Neural progenitor cell (in vitro differentiated cells): ENCODE measurements around the gene ZC2HC1C.

ENCODE experiments used
- CTCF ChIP-seq: fragments of 200-600 bp; sonication (generic); IDR thresholded peaks from 2 replicates; pipeline ENCODE4 v1.5.1; 2017; ENCODE audit warnings: antibody characterized with exemption, mild to moderate bottlenecking
- EZH2 ChIP-seq: fragments of 200-600 bp; sonication (generic); IDR thresholded peaks from 2 replicates; pipeline ENCODE4 v1.6.1; 2017; ENCODE audit warnings: antibody characterized with exemption, mild to moderate bottlenecking, moderate library complexity
- EZH2phosphoT487 ChIP-seq: fragments of 200-600 bp; sonication (generic); IDR thresholded peaks from 2 replicates; pipeline ENCODE4 v1.6.1; 2017; ENCODE audit warnings: antibody characterized with exemption

GRCh38 chr14:75063491-75064204 is 5.8 kb upstream of the ZC2HC1C start, which contains the start of gene ACYP1:
- TF ChIP-seq CTCF, result peak; percentile 15
- TF ChIP-seq EZH2, result no peak
- TF ChIP-seq EZH2phosphoT487, result no peak
